PC-9 (cell line): ENCODE data around the gene CNP. TPM values are rescaled to one million over a fixed set of nuclear protein-coding genes. Genes with fewer than 3 reads are reported as not detected.
A peak's percentile ranks its signal among the peaks of the same experiment; 100 is the strongest.

Experiments used
- BruUV-seq: library from RNA; stranded (reverse); fragments of 400-500 nt; replicated peaks from 2 replicates; lab custom pipeline; 2021; lab: Mats Ljungman, UMichigan
- CTCF ChIA-PET: fragments of 300-600 bp; sonication (Branson Sonifier 250); formaldehyde crosslinking; loops from one replicate; lab custom pipeline; 2022; ENCODE audit warnings: antibody characterized with exemption; lab: Charles Lee
- POLR2A ChIA-PET: fragments of 300-600 bp; sonication (Branson Sonifier 250); formaldehyde crosslinking; loops from one replicate; lab custom pipeline; 2022; ENCODE audit warnings: antibody characterized with exemption; ENCODE audit not compliant: unreplicated experiment; lab: Charles Lee
- DNase-seq, 2 experiments: peaks; one replicate each; pipeline versions ENCODE4 v3.0.0 to v3.0.0-alpha.2; 2015 to 2022; ENCODE audit warnings: mixed read lengths in 1 of 2
- H2AFZ ChIP-seq: fragments of 200-600 bp; sonication (generic); 2 replicates; pipeline ENCODE4 v1.8.1; 2017; ENCODE audit warnings: antibody characterized with exemption
- H3F3A ChIP-seq: fragments of 200-600 bp; sonication (generic); 2 replicates; pipeline ENCODE4 v1.8.1; 2017; ENCODE audit warnings: antibody characterized with exemption, mild to moderate bottlenecking, low read depth; ENCODE audit not compliant: insufficient read depth
- H3K27ac ChIP-seq: fragments of 200-600 bp; sonication (generic); 2 replicates; pipeline ENCODE4 v1.6.1; 2016; ENCODE audit warnings: mixed run types
- H3K27me3 ChIP-seq: fragments of 200-600 bp; sonication (generic); 2 replicates; pipeline ENCODE4 v1.6.1; 2016; ENCODE audit warnings: low read depth, mixed run types; ENCODE audit not compliant: insufficient read depth
- H3K36me3 ChIP-seq: fragments of 200-600 bp; sonication (generic); 2 replicates; pipeline ENCODE4 v1.6.1; 2016; ENCODE audit warnings: low read depth, mixed run types
- H3K4me1 ChIP-seq: fragments of 200-600 bp; sonication (generic); replicated peaks from 2 replicates; pipeline ENCODE4 v1.6.1; 2016; ENCODE audit warnings: mixed run types; ENCODE audit not compliant: insufficient read depth
- H3K4me2 ChIP-seq: fragments of 200-600 bp; sonication (generic); 2 replicates; pipeline ENCODE4 v1.6.1; 2017; ENCODE audit warnings: mixed run types
- H3K4me3 ChIP-seq: fragments of 200-600 bp; sonication (generic); 2 replicates; pipeline ENCODE4 v1.6.1; 2016; ENCODE audit warnings: mixed run types
- H3K79me2 ChIP-seq: fragments of 200-600 bp; sonication (generic); 2 replicates; pipeline ENCODE4 v1.6.1; 2017; ENCODE audit warnings: low read depth, mixed run types
- H3K9me2 ChIP-seq: fragments of 200-600 bp; sonication (generic); 2 replicates; pipeline ENCODE4 v1.8.1; 2017; ENCODE audit warnings: mild to moderate bottlenecking; ENCODE audit not compliant: insufficient read depth
- H3K9me3 ChIP-seq: fragments of 200-600 bp; sonication (generic); 2 replicates; pipeline ENCODE4 v1.8.1; 2016; ENCODE audit warnings: low read depth; ENCODE audit not compliant: insufficient read depth
- H4K20me1 ChIP-seq: fragments of 200-600 bp; sonication (generic); 2 replicates; pipeline ENCODE4 v1.8.1; 2017; ENCODE audit not compliant: insufficient read depth
- EZH2 ChIP-seq: fragments of 200-600 bp; sonication (generic); IDR thresholded peaks from 2 replicates; pipeline ENCODE4 v1.8.0; 2017; ENCODE audit warnings: antibody characterized with exemption, low read depth
- intact Hi-C: fragments of 100-400 bp; cut with micrococcal nuclease; formaldehyde crosslinking; loops from one replicate; pipeline ENCODE4 v1.10.0; 2022; ENCODE audit not compliant: unreplicated experiment
- total RNA-seq: library from RNA; stranded (reverse); gene quantifications from 2 replicates; pipeline ENCODE4 v1.2.3, GENCODE V29; 2021
- TF ChIP-seq, protein P1 (sequence below): fragments of 200-600 bp; sonication (generic); conservative IDR thresholded peaks from 2 replicates; pipeline ENCODE4 v1.6.1; 2017; ENCODE audit warnings: mixed run types, antibody characterized with exemption, mild to moderate bottlenecking, moderate library complexity

The CNP gene
- total RNA-seq, 1 experiment from 2014 or later = 64.7 TPM

DNA sequence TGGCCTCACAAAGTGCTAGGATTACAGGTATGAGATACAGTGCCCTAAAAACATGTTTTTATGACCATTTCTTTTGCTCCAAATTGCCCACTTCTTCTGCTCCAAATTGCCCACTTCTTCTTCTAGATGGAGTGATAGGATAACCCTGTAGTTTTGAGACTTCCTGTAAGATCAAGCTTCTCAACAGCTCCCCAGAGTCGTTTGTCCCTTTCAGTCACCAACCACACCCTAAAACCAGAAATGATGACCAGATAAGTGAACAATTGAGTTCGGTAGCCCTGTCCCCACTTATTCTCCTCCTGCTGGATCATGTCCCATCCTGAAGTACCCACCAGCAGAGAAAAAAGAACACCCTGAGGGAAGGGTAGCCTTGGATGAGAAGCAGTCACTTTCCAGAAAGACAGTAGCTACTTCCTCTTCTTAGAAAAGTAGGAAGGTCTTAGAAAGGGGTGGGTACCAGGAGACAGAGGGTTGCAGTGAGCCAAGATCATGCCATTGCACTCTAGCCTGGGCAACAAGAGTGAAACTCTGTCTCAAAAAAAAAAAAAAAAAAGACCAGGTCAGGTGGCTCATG, 33.7 kb upstream of the CNP start:
- H3K27ac ChIP-seq = no peak overlapping the region
- DNase-seq = no peak
- no peaks in the 10 kb centered on the region for H4K20me1 ChIP-seq
- peaks cover 27% of the 10 kb centered on the region for H3K4me1 ChIP-seq
- no peak for TF ChIP-seq EZH2
- TF ChIP-seq, protein P1, sequence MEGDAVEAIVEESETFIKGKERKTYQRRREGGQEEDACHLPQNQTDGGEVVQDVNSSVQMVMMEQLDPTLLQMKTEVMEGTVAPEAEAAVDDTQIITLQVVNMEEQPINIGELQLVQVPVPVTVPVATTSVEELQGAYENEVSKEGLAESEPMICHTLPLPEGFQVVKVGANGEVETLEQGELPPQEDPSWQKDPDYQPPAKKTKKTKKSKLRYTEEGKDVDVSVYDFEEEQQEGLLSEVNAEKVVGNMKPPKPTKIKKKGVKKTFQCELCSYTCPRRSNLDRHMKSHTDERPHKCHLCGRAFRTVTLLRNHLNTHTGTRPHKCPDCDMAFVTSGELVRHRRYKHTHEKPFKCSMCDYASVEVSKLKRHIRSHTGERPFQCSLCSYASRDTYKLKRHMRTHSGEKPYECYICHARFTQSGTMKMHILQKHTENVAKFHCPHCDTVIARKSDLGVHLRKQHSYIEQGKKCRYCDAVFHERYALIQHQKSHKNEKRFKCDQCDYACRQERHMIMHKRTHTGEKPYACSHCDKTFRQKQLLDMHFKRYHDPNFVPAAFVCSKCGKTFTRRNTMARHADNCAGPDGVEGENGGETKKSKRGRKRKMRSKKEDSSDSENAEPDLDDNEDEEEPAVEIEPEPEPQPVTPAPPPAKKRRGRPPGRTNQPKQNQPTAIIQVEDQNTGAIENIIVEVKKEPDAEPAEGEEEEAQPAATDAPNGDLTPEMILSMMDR = no peak
- H3K79me2 ChIP-seq = no peaks in the 10 kb centered on the region
- no TSS peak for BruUV-seq
- CTCF ChIA-PET = interaction anchor here (0.5 to 0.7 kb wide), 5 partner anchors 8 to 267 kb away, joined by 3 to 10 read pairs (median 4); partner anchors contain the start of gene KLHL11
- H3K9me3 ChIP-seq = no peaks in the 10 kb centered on the region
- intact Hi-C loops = no loop called here
- H3K4me2 ChIP-seq = peak overlapping the region; percentile 25; the same call in 1 of the 2 replicates
- no peaks in the 10 kb centered on the region for H3K9me2 ChIP-seq
- no peak overlapping the region; the same call in 1 of the 2 replicates for H2AFZ ChIP-seq
- no peaks in the 10 kb centered on the region for H3K27me3 ChIP-seq
- H3K36me3 ChIP-seq = no peaks in the 10 kb centered on the region
- H3F3A ChIP-seq = peaks cover 9% of the 10 kb centered on the region; the same call in 1 of the 2 replicates
- POLR2A ChIA-PET = interaction anchor here (0.5 to 0.6 kb wide), 2 partner anchors 230 to 245 kb away, joined by 3 to 22 read pairs; no protein-coding TSS in a partner anchor
- H3K4me3 ChIP-seq = no peak overlapping the region

DNA sequence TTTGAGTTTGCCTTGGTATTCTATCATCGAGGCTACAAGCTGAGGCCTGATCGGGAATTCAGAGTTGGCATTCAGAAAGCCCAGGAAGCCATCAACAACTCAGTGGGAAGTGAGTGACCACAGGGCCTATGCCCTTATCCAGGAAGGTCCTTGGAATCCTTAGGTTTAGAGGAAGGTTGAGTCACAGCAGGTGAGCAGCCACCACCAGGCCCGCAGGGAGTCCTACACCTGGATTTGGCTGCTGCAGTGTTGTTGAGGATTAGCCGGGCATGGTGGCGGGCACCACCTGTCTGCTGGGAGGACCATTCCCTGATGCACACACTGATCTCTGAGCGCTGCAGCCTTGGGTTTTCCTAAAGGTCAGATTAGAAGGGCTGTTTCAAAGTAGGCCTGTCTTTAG, 31.0 kb upstream of the CNP start:
- Histone ChIP-seq H3K79me2 (no peaks in the 10 kb centered on the region), H2AFZ (no peak overlapping the region), H3K4me3 (no peak overlapping the region), H3K9me2 (no peaks in the 10 kb centered on the region), H3F3A (no peaks in the 10 kb centered on the region), H4K20me1 (no peaks in the 10 kb centered on the region), H3K27ac (no peak overlapping the region), H3K4me1 (peaks cover 15% of the 10 kb centered on the region), H3K9me3 (no peaks in the 10 kb centered on the region), H3K4me2 (no peak overlapping the region), H3K36me3 (no peaks in the 10 kb centered on the region), H3K27me3 (no peaks in the 10 kb centered on the region)
- intact Hi-C loops = no loop called here
- no peak for TF ChIP-seq EZH2
- TF ChIP-seq, protein P1 = no peak
- BruUV-seq = no TSS peak
- ChIA-PET POLR2A (interaction anchor here (0.6 kb wide), 1 partner anchor 17 kb away, joined by 3 read pairs; the partner anchor contains the start of gene ACLY), CTCF (no interaction called here)
- DNase-seq = no peak

DNA sequence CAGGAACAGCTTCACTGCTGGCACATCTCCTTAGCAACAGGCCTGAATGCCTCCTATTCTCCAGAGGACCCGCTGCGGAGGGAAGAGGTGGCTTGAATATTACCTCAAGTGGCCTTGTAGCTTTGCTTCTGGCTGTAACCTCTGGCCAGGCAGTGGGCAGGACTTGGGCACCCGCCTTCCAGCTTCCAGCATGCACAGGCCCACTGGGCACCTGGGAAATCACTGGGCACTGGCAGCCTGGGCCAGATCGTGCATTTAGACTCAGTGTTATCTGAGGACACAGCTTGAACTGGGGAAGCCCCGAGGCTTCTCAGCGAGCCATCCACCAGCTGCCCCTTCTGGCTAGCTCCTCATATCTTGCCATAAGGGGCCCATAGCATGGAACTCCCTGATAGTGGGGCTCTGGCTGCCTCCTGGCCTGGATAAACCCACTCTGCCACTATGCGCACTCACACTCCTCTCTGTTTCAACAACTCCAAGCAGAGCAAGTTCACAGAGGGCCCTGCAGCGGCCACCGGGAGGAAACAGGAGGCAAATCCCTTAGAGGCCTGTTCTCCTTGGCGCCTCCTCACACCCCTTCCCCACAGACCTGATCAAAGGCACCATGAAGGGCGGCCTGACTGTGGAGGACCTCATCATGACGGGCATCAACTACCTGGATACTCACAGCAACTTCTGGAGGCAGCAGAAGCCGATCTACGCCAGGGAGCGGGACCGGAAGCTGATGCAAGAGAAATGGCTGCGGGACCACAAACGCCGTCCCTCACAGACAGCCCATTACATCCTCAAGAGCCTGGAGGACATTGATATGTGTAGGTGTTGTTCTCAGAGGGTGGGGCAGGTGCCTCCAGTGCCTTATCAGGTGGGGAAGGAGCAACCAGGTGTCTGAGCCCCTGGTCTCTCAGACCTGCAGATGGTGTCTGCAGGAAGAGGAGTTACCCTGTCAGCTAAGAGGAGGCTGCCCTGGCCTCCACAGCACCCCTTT, 28.3 kb upstream of the CNP start:
- no peaks in the 10 kb centered on the region for H3K4me1 ChIP-seq
- H3K79me2 ChIP-seq = no peaks in the 10 kb centered on the region
- H3K36me3 ChIP-seq = no peaks in the 10 kb centered on the region
- no TSS peak for BruUV-seq
- DNase-seq = no peak
- no peaks in the 10 kb centered on the region for H3K9me3 ChIP-seq
- no peak overlapping the region for H3K4me3 ChIP-seq
- H3K4me2 ChIP-seq = no peak overlapping the region
- intact Hi-C loops = no loop called here
- ChIA-PET POLR2A (no interaction called here), CTCF (no interaction called here)
- H3K27ac ChIP-seq = no peak overlapping the region
- no peaks in the 10 kb centered on the region for H3K9me2 ChIP-seq
- no peak overlapping the region for H2AFZ ChIP-seq
- H3K27me3 ChIP-seq = no peaks in the 10 kb centered on the region
- H3F3A ChIP-seq = 0 out of 2 replicates have a peak, but pooled peaks cover 3% of the 10 kb centered on the region
- TF ChIP-seq, protein P1 = no peak
- no peak for TF ChIP-seq EZH2
- H4K20me1 ChIP-seq = no peaks in the 10 kb centered on the region
